ENCODE measurements around the gene SLC13A1. TPM values are rescaled to one million over a fixed set of nuclear protein-coding genes. Genes with fewer than 3 reads are reported as not detected.
"Not testable (repeated sequence)": the region's sequence is repeated elsewhere in the genome, so short reads cannot be mapped to it uniquely, and the experiment has no call there.

The SLC13A1 gene, protein sequence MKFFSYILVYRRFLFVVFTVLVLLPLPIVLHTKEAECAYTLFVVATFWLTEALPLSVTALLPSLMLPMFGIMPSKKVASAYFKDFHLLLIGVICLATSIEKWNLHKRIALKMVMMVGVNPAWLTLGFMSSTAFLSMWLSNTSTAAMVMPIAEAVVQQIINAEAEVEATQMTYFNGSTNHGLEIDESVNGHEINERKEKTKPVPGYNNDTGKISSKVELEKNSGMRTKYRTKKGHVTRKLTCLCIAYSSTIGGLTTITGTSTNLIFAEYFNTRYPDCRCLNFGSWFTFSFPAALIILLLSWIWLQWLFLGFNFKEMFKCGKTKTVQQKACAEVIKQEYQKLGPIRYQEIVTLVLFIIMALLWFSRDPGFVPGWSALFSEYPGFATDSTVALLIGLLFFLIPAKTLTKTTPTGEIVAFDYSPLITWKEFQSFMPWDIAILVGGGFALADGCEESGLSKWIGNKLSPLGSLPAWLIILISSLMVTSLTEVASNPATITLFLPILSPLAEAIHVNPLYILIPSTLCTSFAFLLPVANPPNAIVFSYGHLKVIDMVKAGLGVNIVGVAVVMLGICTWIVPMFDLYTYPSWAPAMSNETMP
- not detected for total RNA-seq

DNA sequence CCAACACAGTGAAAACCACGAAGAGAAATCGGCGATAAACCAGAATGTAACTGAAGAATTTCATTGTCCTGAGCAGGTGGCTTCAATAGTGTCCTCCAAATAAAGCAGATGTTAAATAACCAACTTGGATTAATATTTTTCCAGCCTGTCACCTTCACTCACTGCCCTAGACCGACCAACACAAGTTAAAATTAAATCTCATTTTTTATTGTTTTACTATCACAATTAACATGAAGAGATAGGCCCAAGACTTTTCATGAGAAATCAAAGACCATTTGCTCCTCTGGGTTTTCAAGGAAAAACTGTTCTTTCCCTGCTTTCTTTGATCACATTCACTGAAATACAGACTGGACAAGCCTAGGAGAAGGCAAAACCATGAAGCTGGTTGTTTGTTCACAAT lies at the start of gene SLC13A1:
Gene SLC13A1, minus strand, starts transcription at position 87 of the 400 bp plus-strand sequence. Its CDS starts 23 bp downstream, at position 64.
- no peak within 1 kb of the TSS for H3K4me3 Mint-ChIP-seq
- no peaks in the 10 kb centered on the region for H3K36me3 Mint-ChIP-seq (ENCODE audit: low read depth)
- H3K27me3 Mint-ChIP-seq (ENCODE audit: low read depth): no peaks in the 10 kb centered on the region
- intact Hi-C loops (cut with micrococcal nuclease): no loop called here
- no peak within 1 kb of the TSS for H3K27ac Mint-ChIP-seq
- H3K9me3 Mint-ChIP-seq: no peaks in the 10 kb centered on the region
- no peaks in the 10 kb centered on the region for H3K4me1 Mint-ChIP-seq (ENCODE audit: low read depth)
- CTCF ChIA-PET: no interaction called here
- DNase-seq: no peak

DNA sequence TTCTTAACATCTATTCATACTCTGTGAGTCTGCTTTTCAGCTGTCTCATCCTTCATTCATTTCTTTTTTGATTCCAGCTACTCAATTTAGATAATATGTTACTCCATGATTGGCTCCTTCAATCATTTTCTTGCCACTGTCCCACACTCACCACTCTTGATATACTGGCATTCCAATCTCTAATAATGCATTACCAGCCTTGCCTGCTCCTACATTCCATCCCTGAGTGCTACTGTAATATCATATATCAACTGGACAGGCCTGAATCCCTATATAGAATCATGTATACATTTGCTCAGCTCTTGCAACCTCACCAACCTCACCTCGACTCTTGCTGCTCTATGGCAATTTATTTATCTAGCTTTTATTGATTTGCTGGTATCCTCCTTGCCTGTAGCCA lies 45.0 kb upstream of the SLC13A1 start:
- CTCF ChIA-PET: no interaction called here
- intact Hi-C loops (cut with micrococcal nuclease): no loop called here

DNA sequence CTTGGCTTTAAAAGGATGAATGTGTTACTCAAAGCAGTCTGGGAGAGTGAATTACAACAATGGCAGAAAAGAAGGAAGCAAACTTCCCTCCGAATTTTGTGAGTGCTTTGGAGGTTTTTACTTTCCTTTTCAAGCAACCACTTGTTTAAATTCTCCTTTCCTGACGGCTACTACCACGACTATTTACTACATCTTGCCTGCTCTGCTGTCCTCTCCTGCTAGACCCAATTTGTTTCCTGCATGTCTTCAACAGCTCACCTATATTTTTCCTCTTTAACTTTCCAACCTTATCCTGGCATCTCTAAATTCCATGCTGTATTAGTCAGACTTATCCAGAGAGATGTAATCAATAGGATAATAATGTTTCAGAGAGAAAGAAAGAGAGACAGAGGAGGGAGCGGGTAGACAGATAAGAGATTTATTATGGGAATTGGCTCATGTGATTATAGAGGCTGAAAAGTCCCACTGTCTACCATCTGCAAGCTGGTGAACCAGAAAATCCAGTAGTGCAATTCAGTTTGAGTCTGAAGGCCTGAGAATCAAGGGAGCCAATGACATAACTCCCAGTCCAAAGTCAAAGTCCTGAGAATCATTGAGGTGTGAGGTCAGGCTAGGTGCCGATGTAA lies 42.8 kb upstream of the SLC13A1 start:
- H3K4me3 Mint-ChIP-seq: no peak overlapping the region

More for the DNA sequence above, 45.0 kb upstream of the SLC13A1 start:
- DNase-seq: no peak
- Mint-ChIP-seq H3K27me3 (ENCODE audit: low read depth) (no peaks in the 10 kb centered on the region), H3K27ac (no peak overlapping the region), H3K36me3 (ENCODE audit: low read depth) (no peaks in the 10 kb centered on the region), H3K9me3 (no peaks in the 10 kb centered on the region), H3K4me3 (no peak overlapping the region), H3K4me1 (ENCODE audit: low read depth) (no peaks in the 10 kb centered on the region)

DNA sequence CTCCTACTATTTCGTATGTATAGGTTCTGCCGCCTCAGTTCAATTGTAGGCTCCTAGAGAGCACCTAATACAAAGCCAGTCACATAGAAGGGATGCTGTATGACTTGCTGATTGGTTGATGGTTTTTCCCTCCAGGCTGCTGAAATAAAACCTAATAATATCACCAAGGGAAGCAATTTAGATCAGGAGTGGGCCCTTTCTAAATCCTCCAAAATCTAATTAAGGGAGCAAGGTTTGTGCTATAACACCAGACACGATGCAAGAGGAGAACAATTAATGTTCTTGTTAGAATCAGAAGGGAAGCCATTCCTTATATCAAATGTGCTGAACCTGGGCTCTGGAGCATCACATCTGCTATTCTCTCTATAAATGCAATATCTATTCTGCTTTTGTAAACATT lies 42.0 kb upstream of the SLC13A1 start:
- Mint-ChIP-seq H3K9me3 (no peaks in the 10 kb centered on the region), H3K27ac (no peak overlapping the region), H3K4me1 (ENCODE audit: low read depth) (no peaks in the 10 kb centered on the region), H3K4me3 (no peak overlapping the region), H3K36me3 (ENCODE audit: low read depth) (no peaks in the 10 kb centered on the region), H3K27me3 (ENCODE audit: low read depth) (no peaks in the 10 kb centered on the region)
- intact Hi-C loops (cut with micrococcal nuclease): no loop called here
- CTCF ChIA-PET: no interaction called here
- DNase-seq: no peak

More for the DNA sequence above, 42.8 kb upstream of the SLC13A1 start:
- DNase-seq: no peak
- H3K36me3 Mint-ChIP-seq (ENCODE audit: low read depth): no peaks in the 10 kb centered on the region
- intact Hi-C loops (cut with micrococcal nuclease): no loop called here
- no peak overlapping the region for H3K27ac Mint-ChIP-seq
- no peaks in the 10 kb centered on the region for H3K9me3 Mint-ChIP-seq
- CTCF ChIA-PET: no interaction called here
- no peaks in the 10 kb centered on the region for H3K27me3 Mint-ChIP-seq (ENCODE audit: low read depth)
- no peaks in the 10 kb centered on the region for H3K4me1 Mint-ChIP-seq (ENCODE audit: low read depth)

DNA sequence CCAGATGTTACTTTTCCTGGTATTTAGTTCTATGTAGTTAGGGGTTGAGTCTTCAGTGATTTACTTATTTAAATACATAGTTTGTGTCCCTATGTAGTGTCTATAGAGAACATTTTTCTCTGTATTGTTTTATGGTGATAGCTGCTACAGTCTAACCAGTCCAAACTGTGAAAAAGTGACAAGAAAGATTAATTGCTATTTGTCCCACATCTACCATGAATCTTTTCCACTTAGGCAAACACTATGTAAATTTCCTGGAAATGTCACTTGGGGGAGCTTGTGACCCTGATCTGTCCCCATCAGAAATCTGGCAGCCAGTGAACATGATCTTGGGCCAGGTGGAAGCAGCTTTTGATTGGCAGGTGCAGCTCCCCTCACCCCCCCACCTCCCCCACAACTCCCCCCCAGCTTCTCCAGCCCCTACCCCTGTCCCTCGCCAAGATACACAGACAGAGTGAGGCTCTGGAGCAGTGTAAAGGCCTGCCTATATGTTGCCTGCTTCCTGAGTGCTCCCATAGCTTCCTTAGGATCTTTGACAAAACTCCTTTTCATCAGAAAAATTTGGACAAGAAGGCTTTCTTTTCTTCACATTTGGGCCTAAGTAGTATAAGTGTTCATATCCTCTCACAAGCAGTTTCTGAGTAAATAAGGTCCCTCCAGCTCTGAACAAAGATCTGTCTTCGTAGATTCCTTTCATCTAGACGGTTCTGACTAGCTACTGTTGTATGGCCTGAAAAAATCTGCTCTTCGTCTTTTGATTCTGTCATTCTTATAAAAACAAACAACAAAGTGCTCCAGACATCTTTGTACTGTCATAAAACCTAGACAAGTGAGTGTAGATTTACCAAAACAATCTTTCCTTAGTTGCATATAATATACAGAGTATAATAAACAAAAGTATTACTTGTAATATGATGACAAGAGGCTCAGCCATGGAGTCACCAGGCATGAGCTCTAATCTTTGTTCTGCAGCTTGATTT lies 31.5 kb upstream of the SLC13A1 start:
- intact Hi-C loops (cut with micrococcal nuclease): no loop called here
- no peak overlapping the region for H3K27ac Mint-ChIP-seq
- peaks cover 3% of the 10 kb centered on the region for H3K9me3 Mint-ChIP-seq
- H3K27me3 Mint-ChIP-seq (ENCODE audit: low read depth): no peaks in the 10 kb centered on the region
- H3K4me3 Mint-ChIP-seq: no peak overlapping the region
- H3K36me3 Mint-ChIP-seq (ENCODE audit: low read depth): no peaks in the 10 kb centered on the region
- no peak for DNase-seq
- CTCF ChIA-PET: interaction anchor here (0.6 kb wide), 1 partner anchor 632 kb away, joined by 3 read pairs; no protein-coding TSS in a partner anchor
- H3K4me1 Mint-ChIP-seq (ENCODE audit: low read depth): no peaks in the 10 kb centered on the region

DNA sequence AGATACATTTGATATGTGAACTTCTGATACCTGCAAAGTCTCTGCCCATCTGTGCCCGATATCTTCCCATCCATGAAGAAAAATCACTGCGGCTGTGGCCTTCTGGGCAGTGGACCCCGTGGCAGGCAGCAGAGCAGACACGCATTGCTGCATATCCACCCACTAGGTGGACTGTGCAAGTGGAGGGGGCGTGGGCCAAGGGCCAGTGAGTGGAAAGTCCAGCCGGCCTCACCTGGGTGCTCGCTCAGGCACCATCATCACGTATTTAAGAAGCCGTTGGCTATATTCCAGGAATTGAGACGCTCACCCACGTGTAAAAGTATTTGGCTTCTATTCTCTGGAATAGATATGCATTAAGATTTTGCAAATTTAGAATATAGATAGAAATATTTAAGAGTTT lies 30.8 kb upstream of the SLC13A1 start:
- CTCF ChIA-PET: no interaction called here
- Mint-ChIP-seq H3K9me3 (peaks cover 3% of the 10 kb centered on the region), H3K4me3 (no peak overlapping the region), H3K27ac (no peak overlapping the region), H3K4me1 (ENCODE audit: low read depth) (no peaks in the 10 kb centered on the region), H3K36me3 (ENCODE audit: low read depth) (no peaks in the 10 kb centered on the region), H3K27me3 (ENCODE audit: low read depth) (no peaks in the 10 kb centered on the region)
- DNase-seq: no peak
- intact Hi-C loops (cut with micrococcal nuclease): no loop called here

DNA sequence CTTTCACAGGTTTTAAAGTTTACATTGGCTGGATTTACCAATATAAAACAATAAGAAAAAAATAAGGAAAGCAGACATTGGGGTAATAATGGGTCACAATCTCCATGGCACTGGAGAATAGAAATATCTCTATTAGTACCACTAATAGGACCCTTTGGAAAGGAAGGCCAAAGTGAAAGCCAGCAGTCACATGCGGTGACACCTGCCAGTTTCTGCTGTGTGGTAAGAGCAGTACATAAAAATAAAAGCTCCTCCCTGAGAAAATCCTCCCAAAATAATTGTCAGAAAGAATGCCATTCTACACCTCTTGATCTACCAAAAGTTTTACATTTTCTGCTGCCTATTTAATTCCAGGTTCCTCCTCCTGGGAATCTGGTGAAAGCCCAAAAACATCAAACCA lies 30.4 kb upstream of the SLC13A1 start:
- Mint-ChIP-seq H3K27me3 (ENCODE audit: low read depth) (no peaks in the 10 kb centered on the region), H3K9me3 (peaks cover 6% of the 10 kb centered on the region), H3K4me1 (ENCODE audit: low read depth) (no peaks in the 10 kb centered on the region), H3K27ac (no peak overlapping the region), H3K4me3 (no peak overlapping the region), H3K36me3 (ENCODE audit: low read depth) (no peaks in the 10 kb centered on the region)
- intact Hi-C loops (cut with micrococcal nuclease): no loop called here
- CTCF ChIA-PET: no interaction called here
- no peak for DNase-seq

DNA sequence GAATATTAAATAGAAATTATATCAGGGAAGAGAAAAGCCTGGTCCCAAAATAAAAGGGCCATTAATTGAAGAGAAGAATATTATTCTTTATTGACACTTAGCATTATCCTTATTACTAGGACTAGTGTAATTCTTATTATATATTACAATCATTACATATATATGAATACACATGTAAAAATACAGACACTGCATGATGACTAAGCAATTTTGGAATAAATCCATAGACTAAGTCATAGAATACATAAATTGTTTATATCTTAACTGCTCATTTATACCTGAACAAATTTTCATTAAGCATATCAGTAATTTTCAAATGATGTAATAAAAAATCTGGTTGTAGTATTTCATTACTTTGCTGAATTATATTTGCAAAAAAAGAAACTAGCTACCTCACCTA lies 29.7 kb upstream of the SLC13A1 start:
- no peak overlapping the region for H3K4me3 Mint-ChIP-seq
- H3K9me3 Mint-ChIP-seq: peaks cover 6% of the 10 kb centered on the region
- no peak overlapping the region for H3K27ac Mint-ChIP-seq
- H3K4me1 Mint-ChIP-seq (ENCODE audit: low read depth): no peaks in the 10 kb centered on the region
- intact Hi-C loops (cut with micrococcal nuclease): no loop called here
- DNase-seq: no peak
- no peaks in the 10 kb centered on the region for H3K36me3 Mint-ChIP-seq (ENCODE audit: low read depth)
- no peaks in the 10 kb centered on the region for H3K27me3 Mint-ChIP-seq (ENCODE audit: low read depth)
- CTCF ChIA-PET: no interaction called here

DNA sequence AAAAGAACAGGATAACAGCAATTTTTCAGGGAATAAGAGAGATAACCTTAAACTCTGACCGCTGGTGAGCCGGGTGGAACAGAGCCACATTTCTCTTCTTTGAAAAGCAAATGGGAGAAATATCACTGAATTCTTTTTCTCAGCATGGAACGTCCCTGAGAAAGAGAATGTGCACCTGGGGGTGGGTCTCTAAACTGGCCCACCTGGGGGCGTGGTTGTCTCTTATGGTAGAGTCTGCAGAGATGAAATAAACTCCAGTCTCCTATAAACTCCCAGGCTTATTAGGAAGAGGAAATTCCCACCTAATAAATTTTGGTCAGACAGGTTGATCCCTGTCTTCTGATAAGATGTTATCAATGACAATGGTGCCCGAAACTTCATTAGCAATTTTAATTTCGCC lies 27.9 kb upstream of the SLC13A1 start:
- H3K4me3 Mint-ChIP-seq; intact Hi-C loops (cut with micrococcal nuclease); H3K27me3 Mint-ChIP-seq (ENCODE audit: low read depth); H3K4me1 Mint-ChIP-seq (ENCODE audit: low read depth); CTCF ChIA-PET; H3K27ac Mint-ChIP-seq; H3K36me3 Mint-ChIP-seq (ENCODE audit: low read depth); DNase-seq: not testable (repeated sequence)
- H3K9me3 Mint-ChIP-seq: peaks cover 10% of the 10 kb centered on the region

DNA sequence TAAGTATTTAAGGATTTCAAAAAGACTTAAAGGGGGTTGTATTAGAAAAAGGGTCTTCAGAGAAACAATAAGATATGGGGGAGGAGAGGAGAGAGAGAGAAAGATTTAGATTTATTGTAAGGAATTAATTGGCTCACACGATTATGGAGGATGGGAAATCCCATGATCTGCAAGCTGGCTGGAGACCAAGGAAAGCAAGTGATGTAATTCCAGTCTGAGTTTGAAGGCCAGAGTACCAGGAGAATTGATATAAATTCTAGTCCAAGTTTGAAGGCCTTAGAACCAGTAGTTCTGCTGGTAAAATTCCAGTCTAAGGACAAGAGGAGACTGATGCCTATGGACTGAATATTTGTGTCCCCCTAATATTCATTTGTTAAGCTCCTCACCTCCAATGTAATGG lies 20.6 kb upstream of the SLC13A1 start:
- Mint-ChIP-seq H3K9me3 (peaks cover 9% of the 10 kb centered on the region), H3K36me3 (ENCODE audit: low read depth) (no peaks in the 10 kb centered on the region), H3K4me1 (ENCODE audit: low read depth) (no peaks in the 10 kb centered on the region), H3K4me3 (no peak overlapping the region), H3K27ac (no peak overlapping the region), H3K27me3 (ENCODE audit: low read depth) (no peaks in the 10 kb centered on the region)
- no peak for DNase-seq
- intact Hi-C loops (cut with micrococcal nuclease): no loop called here
- CTCF ChIA-PET: no interaction called here

DNA sequence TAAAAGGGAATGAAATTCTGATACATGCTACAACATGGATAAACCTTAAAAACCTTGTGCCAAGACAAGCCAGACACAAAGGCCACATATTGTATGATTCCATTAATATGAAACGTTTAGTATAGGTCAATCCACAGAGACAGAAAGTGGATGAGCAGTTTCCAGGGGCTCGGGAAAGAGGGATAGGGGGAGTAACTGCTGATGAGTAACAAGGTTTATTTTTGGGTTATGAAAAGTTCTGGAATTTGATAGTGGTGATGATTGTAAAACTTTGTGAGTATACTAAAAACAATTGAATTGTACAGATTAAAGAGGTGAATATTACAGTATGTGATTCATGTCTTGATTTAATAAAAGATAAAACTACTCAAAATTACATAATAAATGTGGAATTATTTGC lies 19.1 kb upstream of the SLC13A1 start:
- intact Hi-C loops (cut with micrococcal nuclease): no loop called here
- H3K36me3 Mint-ChIP-seq (ENCODE audit: low read depth): no peaks in the 10 kb centered on the region
- CTCF ChIA-PET: no interaction called here

DNA sequence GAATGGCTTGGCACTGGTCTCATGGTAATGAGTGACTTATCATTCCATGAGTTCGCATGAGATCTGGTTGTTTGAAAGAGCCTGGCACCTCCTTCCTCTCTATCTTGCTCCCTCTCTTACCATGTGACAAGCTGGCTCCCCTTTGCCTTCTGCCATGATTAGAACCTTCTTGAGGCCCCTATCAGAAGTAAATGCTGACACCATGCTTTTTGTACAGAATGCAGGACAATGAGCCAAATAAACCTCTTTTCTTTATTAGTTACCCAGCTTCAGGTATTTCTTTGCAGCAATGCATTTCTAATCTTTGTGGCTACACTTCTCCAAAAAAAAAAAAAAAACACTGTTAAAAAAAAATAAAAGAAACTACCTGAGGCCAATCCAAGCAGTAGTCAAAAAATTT lies 17.1 kb upstream of the SLC13A1 start:
- Mint-ChIP-seq H3K9me3 (peaks cover 7% of the 10 kb centered on the region), H3K36me3 (ENCODE audit: low read depth) (no peaks in the 10 kb centered on the region)
- CTCF ChIA-PET: interaction anchor here (0.6 to 0.7 kb wide), 2 partner anchors 234 to 278 kb away, joined by 3 read pairs; no protein-coding TSS in a partner anchor

More for the DNA sequence above, 19.1 kb upstream of the SLC13A1 start:
- H3K4me3 Mint-ChIP-seq: no peak overlapping the region
- no peak overlapping the region for H3K27ac Mint-ChIP-seq
- peaks cover 12% of the 10 kb centered on the region for H3K9me3 Mint-ChIP-seq
- DNase-seq: no peak
- no peaks in the 10 kb centered on the region for H3K27me3 Mint-ChIP-seq (ENCODE audit: low read depth)
- no peaks in the 10 kb centered on the region for H3K4me1 Mint-ChIP-seq (ENCODE audit: low read depth)

More for the DNA sequence above, 17.1 kb upstream of the SLC13A1 start:
- Mint-ChIP-seq H3K27me3 (ENCODE audit: low read depth) (no peaks in the 10 kb centered on the region), H3K4me1 (ENCODE audit: low read depth) (no peaks in the 10 kb centered on the region), H3K27ac (no peak overlapping the region), H3K4me3 (no peak overlapping the region)
- intact Hi-C loops (cut with micrococcal nuclease): no loop called here
- DNase-seq: no peak
